ENCODE results near the gene YAP1. TPM values are rescaled to one million over a fixed set of nuclear protein-coding genes. Genes with fewer than 3 reads are reported as not detected.

The YAP1 gene
- polyA plus RNA-seq, 1 donor from 2014 or later: 0.46 TPM

- Histone ChIP-seq H3K9me3 (ENCODE audit: low read length) (no peaks in the 10 kb centered on the region), H2AFZ (ENCODE audit: low read depth, low read length) (no peak overlapping the region), H3K36me3 (ENCODE audit: insufficient read depth, low read length) (no peaks in the 10 kb centered on the region), H3K27me3 (ENCODE audit: insufficient read depth, low read depth, low read length) (no peaks in the 10 kb centered on the region), H3K4me2 (ENCODE audit: low read length) (no peak overlapping the region), H3K27ac (ENCODE audit: low read length) (no peak overlapping the region), H3K9me2 (ENCODE audit: insufficient read depth, low read length) (no peaks in the 10 kb centered on the region), H3K4me3 (ENCODE audit: low read length) (no peak overlapping the region), H4K20me1 (ENCODE audit: insufficient read depth) (no peaks in the 10 kb centered on the region), H3F3A (ENCODE audit: insufficient read depth, low read length, poor library complexity, severe bottlenecking) (no peaks in the 10 kb centered on the region), H3K9ac (ENCODE audit: low read length) (no peak overlapping the region), H3K79me2 (replicated peaks; ENCODE audit: insufficient read depth, low read length) (no peaks in the 10 kb centered on the region)
- TF ChIP-seq CTCF (IDR thresholded peaks at IDR 0.05; ENCODE audit: poor library complexity, severe bottlenecking): no peak
- no peak for TF ChIP-seq TAF1 (IDR thresholded peaks at IDR 0.05; ENCODE audit: low read depth)
- TF ChIP-seq REST (IDR thresholded peaks at IDR 0.05; ENCODE audit: borderline replicate concordance): no peak
- no peak for TF ChIP-seq EP300 (conservative IDR thresholded peaks at IDR 0.05; ENCODE audit: poor library complexity, severe bottlenecking)
- no peak for TF ChIP-seq RAD21 (conservative IDR thresholded peaks at IDR 0.05)
- TF ChIP-seq SMC3 (conservative IDR thresholded peaks at IDR 0.05; ENCODE audit: poor library complexity): no peak
- no peak for TF ChIP-seq EZH2 (IDR thresholded peaks at IDR 0.05; ENCODE audit: borderline replicate concordance, insufficient read depth, low read length, poor library complexity, severe bottlenecking)
- no peak for TF ChIP-seq POLR2AphosphoS5 (IDR thresholded peaks at IDR 0.05)
- TF ChIP-seq MXI1 (conservative IDR thresholded peaks at IDR 0.05; ENCODE audit: poor library complexity, severe bottlenecking): no peak
These were observed 164.4 kb downstream of the YAP1 start for GRCh38 chr11:102274628-102275027.

- Histone ChIP-seq H3K9ac (ENCODE audit: low read length) (no peak overlapping the region), H3K36me3 (ENCODE audit: insufficient read depth, low read length) (no peaks in the 10 kb centered on the region), H3K79me2 (replicated peaks; ENCODE audit: insufficient read depth, low read length) (no peaks in the 10 kb centered on the region), H4K20me1 (ENCODE audit: insufficient read depth) (no peaks in the 10 kb centered on the region), H3F3A (ENCODE audit: insufficient read depth, low read length, poor library complexity, severe bottlenecking) (no peaks in the 10 kb centered on the region), H3K4me3 (ENCODE audit: low read length) (no peak overlapping the region), H3K9me2 (ENCODE audit: insufficient read depth, low read length) (no peaks in the 10 kb centered on the region), H3K4me2 (ENCODE audit: low read length) (no peak overlapping the region), H3K27ac (ENCODE audit: low read length) (no peak overlapping the region), H2AFZ (ENCODE audit: low read depth, low read length) (no peak overlapping the region), H3K9me3 (ENCODE audit: low read length) (no peaks in the 10 kb centered on the region), H3K27me3 (ENCODE audit: insufficient read depth, low read depth, low read length) (no peaks in the 10 kb centered on the region)
- no peak for TF ChIP-seq POLR2AphosphoS5 (IDR thresholded peaks at IDR 0.05)
- TF ChIP-seq EZH2 (IDR thresholded peaks at IDR 0.05; ENCODE audit: borderline replicate concordance, insufficient read depth, low read length, poor library complexity, severe bottlenecking): no peak
These were observed 166.1 kb downstream of the YAP1 start for GRCh38 chr11:102276362-102276761.

GRCh38 chr11:102276783-102277182 lies 166.5 kb downstream of the YAP1 start:
- Histone ChIP-seq H3K9me3 (ENCODE audit: low read length) (no peaks in the 10 kb centered on the region), H3K4me3 (ENCODE audit: low read length) (no peak overlapping the region), H3K27ac (ENCODE audit: low read length) (no peak overlapping the region), H4K20me1 (ENCODE audit: insufficient read depth) (no peaks in the 10 kb centered on the region), H3K9ac (ENCODE audit: low read length) (no peak overlapping the region), H3K79me2 (replicated peaks; ENCODE audit: insufficient read depth, low read length) (no peaks in the 10 kb centered on the region), H3K27me3 (ENCODE audit: insufficient read depth, low read depth, low read length) (no peaks in the 10 kb centered on the region), H3K36me3 (ENCODE audit: insufficient read depth, low read length) (no peaks in the 10 kb centered on the region), H2AFZ (ENCODE audit: low read depth, low read length) (no peak overlapping the region), H3K9me2 (ENCODE audit: insufficient read depth, low read length) (no peaks in the 10 kb centered on the region), H3F3A (ENCODE audit: insufficient read depth, low read length, poor library complexity, severe bottlenecking) (no peaks in the 10 kb centered on the region), H3K4me2 (ENCODE audit: low read length) (no peak overlapping the region)
- TF ChIP-seq POLR2AphosphoS5 (IDR thresholded peaks at IDR 0.05) (no peak), MXI1 (conservative IDR thresholded peaks at IDR 0.05; ENCODE audit: poor library complexity, severe bottlenecking) (no peak), TAF1 (IDR thresholded peaks at IDR 0.05; ENCODE audit: low read depth) (no peak), CTCF (IDR thresholded peaks at IDR 0.05; ENCODE audit: poor library complexity, severe bottlenecking) (no peak), EP300 (conservative IDR thresholded peaks at IDR 0.05; ENCODE audit: poor library complexity, severe bottlenecking) (no peak), REST (IDR thresholded peaks at IDR 0.05; ENCODE audit: borderline replicate concordance) (no peak), SMC3 (conservative IDR thresholded peaks at IDR 0.05; ENCODE audit: poor library complexity) (no peak), EZH2 (IDR thresholded peaks at IDR 0.05; ENCODE audit: borderline replicate concordance, insufficient read depth, low read length, poor library complexity, severe bottlenecking) (no peak), RAD21 (conservative IDR thresholded peaks at IDR 0.05) (no peak)
